Measurements from ENCODE around the gene TOP2B. TPM values are rescaled to one million over a fixed set of nuclear protein-coding genes. Genes with fewer than 3 reads are reported as not detected.

TOP2B gene
- polyA plus RNA-seq, 1 donor, result 120 TPM

DNA sequence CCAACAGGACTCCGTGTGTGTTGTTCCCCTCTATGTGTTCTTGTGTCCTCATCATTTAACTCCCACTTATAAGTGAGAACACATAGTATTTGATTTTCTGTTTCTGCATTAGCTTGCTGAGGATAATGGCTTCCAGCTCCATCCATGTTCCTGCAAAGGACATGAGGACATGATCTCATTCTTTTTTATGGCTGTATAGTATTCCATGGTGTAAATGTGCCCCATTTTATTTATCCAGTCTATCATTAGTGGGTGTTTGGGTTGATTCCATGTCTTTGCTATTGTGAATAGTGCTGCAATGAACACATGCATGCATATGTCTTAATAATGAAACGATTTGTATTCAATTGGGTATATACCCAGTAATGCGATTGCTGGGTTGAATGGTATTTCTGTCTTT, 28.5 kb upstream of the TOP2B start:
- no peak for DNase-seq
- WGBS (ENCODE audit: insufficient coverage, low lambda C conversion rate), result no CpG with 5 or more reads among the region's 3 CpGs
- Histone ChIP-seq H3K27me3 (ENCODE audit: control insufficient read depth, insufficient read depth, low read length) (no peaks in the 10 kb centered on the region), H3K4me3 (ENCODE audit: low read length) (no peak overlapping the region), H3K9me3 (ENCODE audit: control insufficient read depth, low read depth, low read length) (no peaks in the 10 kb centered on the region), H3K4me1 (ENCODE audit: control insufficient read depth, insufficient read depth, low read length) (no peaks in the 10 kb centered on the region), H3K36me3 (ENCODE audit: control insufficient read depth, insufficient read depth, low read length) (no peaks in the 10 kb centered on the region), H3K27ac (ENCODE audit: low read length) (no peak overlapping the region)

DNA sequence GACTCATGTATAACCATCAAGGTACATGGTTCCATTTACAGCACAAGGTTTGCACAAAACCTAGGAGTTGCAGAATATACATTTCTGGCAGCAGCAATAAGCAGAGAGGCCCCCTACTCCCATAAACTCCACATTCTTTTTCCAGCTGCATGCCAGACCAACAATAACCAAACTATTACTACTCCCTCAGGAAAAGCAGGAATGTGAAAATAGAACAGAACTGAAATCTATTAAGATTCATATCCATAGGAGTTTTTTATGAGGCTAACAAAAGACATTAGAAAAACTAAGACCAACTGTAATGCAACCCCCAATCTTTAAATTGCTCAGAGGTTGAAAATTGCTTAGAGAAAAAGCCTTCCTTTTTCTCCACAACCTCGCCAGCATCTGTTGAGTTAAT, 27.6 kb upstream of the TOP2B start:
- Histone ChIP-seq H3K36me3 (ENCODE audit: control insufficient read depth, insufficient read depth, low read length) (no peaks in the 10 kb centered on the region), H3K4me3 (ENCODE audit: low read length) (no peak overlapping the region), H3K27ac (ENCODE audit: low read length) (no peak overlapping the region), H3K27me3 (ENCODE audit: control insufficient read depth, insufficient read depth, low read length) (no peaks in the 10 kb centered on the region), H3K9me3 (ENCODE audit: control insufficient read depth, low read depth, low read length) (no peaks in the 10 kb centered on the region), H3K4me1 (ENCODE audit: control insufficient read depth, insufficient read depth, low read length) (no peaks in the 10 kb centered on the region)
- WGBS (ENCODE audit: insufficient coverage, low lambda C conversion rate), result no CpG with 5 or more reads among the region's 1 CpG
- no peak for DNase-seq

DNA sequence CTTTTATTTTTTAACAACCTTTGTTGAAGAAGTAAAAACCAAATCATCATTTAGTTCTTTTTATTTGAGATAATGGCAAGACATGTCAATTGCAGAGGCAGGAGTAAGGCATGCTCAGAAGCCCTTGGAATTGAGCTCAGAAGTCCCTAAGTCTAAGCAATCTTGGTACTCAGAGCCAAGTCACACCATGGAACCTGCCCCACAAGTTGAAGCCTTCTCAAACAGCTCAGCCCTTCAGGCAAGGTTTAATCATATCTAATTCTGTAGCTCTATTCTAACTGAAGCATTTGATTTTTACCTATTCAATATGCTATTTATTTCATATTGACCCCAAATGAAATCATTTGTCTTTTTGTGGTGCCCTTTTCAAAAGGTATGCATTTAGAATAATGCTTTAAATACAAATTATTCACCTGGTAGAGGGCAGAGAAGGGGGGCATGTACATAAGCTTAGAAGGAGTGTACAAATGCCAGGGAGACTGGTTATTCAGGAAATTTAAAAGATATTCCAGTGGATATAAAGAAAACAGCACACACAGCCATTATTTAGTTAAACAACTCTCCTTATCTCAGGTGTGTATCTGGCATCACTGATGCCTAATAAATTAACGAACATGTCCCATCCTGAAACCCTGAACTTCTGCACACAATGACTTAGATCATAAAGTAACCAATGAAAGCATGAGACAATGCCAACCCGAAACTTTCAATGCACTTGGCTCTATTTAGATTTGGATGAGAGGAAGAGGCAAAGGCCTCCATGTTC, 26.2 kb upstream of the TOP2B start:
- 67% methylated on average over 1 of the region's 2 CpGs for WGBS (ENCODE audit: insufficient coverage, low lambda C conversion rate)
- DNase-seq, result no peak
- no peak overlapping the region for H3K27ac ChIP-seq (ENCODE audit: low read length)
- no peak overlapping the region for H3K4me3 ChIP-seq (ENCODE audit: low read length)
- H3K9me3 ChIP-seq (ENCODE audit: control insufficient read depth, low read depth, low read length), result no peaks in the 10 kb centered on the region
- H3K4me1 ChIP-seq (ENCODE audit: control insufficient read depth, insufficient read depth, low read length), result no peaks in the 10 kb centered on the region
- no peaks in the 10 kb centered on the region for H3K27me3 ChIP-seq (ENCODE audit: control insufficient read depth, insufficient read depth, low read length)
- no peaks in the 10 kb centered on the region for H3K36me3 ChIP-seq (ENCODE audit: control insufficient read depth, insufficient read depth, low read length)

DNA sequence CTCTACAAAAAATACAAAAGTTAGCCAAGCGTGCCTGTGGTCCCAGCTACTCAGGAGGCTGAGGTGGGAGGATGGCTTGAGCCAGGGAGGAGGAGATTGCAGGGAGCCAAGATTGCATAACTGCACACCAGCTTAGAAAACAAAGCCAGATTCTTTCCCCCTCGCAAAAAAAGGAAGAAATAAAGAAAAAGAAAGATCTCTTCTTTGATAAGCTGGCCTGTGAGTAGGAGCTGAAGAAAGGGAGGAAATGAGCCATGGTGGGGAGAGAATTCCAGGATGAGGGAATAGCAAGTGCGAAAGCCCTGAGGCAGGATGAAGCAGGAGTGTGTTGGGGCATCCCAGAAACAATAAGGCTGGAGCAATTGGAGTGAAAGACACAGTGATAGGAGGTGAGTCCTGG, 24.5 kb upstream of the TOP2B start:
- Histone ChIP-seq H3K4me3 (ENCODE audit: low read length) (no peak overlapping the region), H3K27ac (ENCODE audit: low read length) (no peak overlapping the region), H3K36me3 (ENCODE audit: control insufficient read depth, insufficient read depth, low read length) (no peaks in the 10 kb centered on the region), H3K9me3 (ENCODE audit: control insufficient read depth, low read depth, low read length) (no peaks in the 10 kb centered on the region), H3K27me3 (ENCODE audit: control insufficient read depth, insufficient read depth, low read length) (no peaks in the 10 kb centered on the region), H3K4me1 (ENCODE audit: control insufficient read depth, insufficient read depth, low read length) (no peaks in the 10 kb centered on the region)
- WGBS (ENCODE audit: insufficient coverage, low lambda C conversion rate), result 100% methylated on average over 1 of the region's 3 CpGs
- DNase-seq, result no peak

DNA sequence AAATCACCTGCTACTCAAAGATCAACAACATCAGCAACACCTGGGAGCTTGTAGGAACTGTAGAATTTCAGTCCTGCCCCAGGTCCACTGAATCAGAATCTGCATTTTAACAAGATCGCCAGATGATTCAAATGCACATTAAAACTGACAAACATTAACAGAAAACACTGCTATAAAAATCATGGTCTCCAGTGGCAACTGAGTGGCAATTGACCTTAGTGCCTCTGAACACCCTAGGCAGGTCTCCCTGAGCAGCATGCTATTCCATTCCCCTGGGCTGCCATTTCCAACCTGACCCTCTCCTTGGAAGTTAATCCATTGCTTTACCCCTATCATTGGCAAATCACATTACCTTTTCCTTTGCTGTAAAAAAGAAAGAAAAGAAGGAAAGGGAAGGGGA, 23.0 kb upstream of the TOP2B start:
- DNase-seq, result no peak
- WGBS (ENCODE audit: insufficient coverage, low lambda C conversion rate), result no CpG with 5 or more reads among the region's 1 CpG
- H3K4me3 ChIP-seq (ENCODE audit: low read length), result no peak overlapping the region
- no peaks in the 10 kb centered on the region for H3K27me3 ChIP-seq (ENCODE audit: control insufficient read depth, insufficient read depth, low read length)
- no peaks in the 10 kb centered on the region for H3K9me3 ChIP-seq (ENCODE audit: control insufficient read depth, low read depth, low read length)
- H3K27ac ChIP-seq (ENCODE audit: low read length), result no peak overlapping the region
- H3K4me1 ChIP-seq (ENCODE audit: control insufficient read depth, insufficient read depth, low read length), result no peaks in the 10 kb centered on the region
- no peaks in the 10 kb centered on the region for H3K36me3 ChIP-seq (ENCODE audit: control insufficient read depth, insufficient read depth, low read length)

DNA sequence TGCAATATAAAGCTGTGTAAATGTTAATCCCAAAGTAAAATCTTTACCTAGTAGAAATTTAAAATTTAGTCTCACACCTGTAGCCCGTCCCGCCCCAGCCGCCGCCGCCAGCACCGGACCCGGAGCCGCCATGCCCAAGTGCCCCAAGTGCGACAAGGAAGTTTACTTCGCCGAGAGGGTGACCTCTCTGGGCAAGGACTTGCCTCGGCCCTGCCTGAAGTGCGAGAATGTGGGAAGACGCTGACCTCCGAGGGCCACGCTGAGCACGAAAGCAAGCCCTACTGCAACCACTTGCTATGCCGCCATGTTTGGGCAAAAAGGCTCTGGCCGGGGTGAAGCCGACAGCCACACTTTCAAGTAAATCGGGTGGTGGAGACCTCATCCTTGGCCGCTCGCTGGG, 22.1 kb upstream of the TOP2B start:
- DNase-seq, result no peak
- Histone ChIP-seq H3K36me3 (ENCODE audit: control insufficient read depth, insufficient read depth, low read length) (no peaks in the 10 kb centered on the region), H3K27me3 (ENCODE audit: control insufficient read depth, insufficient read depth, low read length) (no peaks in the 10 kb centered on the region), H3K27ac (ENCODE audit: low read length) (no peak overlapping the region), H3K4me1 (ENCODE audit: control insufficient read depth, insufficient read depth, low read length) (no peaks in the 10 kb centered on the region), H3K9me3 (ENCODE audit: control insufficient read depth, low read depth, low read length) (no peaks in the 10 kb centered on the region), H3K4me3 (ENCODE audit: low read length) (no peak overlapping the region)
- WGBS (ENCODE audit: insufficient coverage, low lambda C conversion rate), result no CpG with 5 or more reads among the region's 23 CpGs

DNA sequence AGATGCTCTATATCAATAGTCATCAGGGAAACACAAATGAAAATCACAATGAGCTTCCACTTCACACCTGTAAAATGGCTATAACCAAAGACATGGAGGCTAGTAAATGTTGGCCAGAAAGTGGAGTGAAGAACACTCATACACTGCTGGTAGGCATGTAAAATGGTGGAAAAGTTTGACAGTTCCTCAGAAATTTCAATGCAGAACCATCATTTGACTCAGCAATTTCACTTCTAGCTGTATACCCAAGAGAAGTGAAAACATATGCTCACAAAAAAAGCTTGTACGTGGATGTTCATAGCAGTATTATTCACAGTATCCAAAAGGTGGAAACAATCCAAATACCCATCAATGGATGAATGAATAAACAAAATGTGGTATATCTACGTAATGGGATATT, 19.2 kb upstream of the TOP2B start:
- H3K4me1 ChIP-seq (ENCODE audit: control insufficient read depth, insufficient read depth, low read length), result no peaks in the 10 kb centered on the region
- H3K27me3 ChIP-seq (ENCODE audit: control insufficient read depth, insufficient read depth, low read length), result no peaks in the 10 kb centered on the region
- no peak for DNase-seq
- no peak overlapping the region for H3K27ac ChIP-seq (ENCODE audit: low read length)
- H3K4me3 ChIP-seq (ENCODE audit: low read length), result no peak overlapping the region
- H3K36me3 ChIP-seq (ENCODE audit: control insufficient read depth, insufficient read depth, low read length), result no peaks in the 10 kb centered on the region
- 90% methylated on average over 2 of the region's 2 CpGs for WGBS (ENCODE audit: insufficient coverage, low lambda C conversion rate)
- no peaks in the 10 kb centered on the region for H3K9me3 ChIP-seq (ENCODE audit: control insufficient read depth, low read depth, low read length)

DNA sequence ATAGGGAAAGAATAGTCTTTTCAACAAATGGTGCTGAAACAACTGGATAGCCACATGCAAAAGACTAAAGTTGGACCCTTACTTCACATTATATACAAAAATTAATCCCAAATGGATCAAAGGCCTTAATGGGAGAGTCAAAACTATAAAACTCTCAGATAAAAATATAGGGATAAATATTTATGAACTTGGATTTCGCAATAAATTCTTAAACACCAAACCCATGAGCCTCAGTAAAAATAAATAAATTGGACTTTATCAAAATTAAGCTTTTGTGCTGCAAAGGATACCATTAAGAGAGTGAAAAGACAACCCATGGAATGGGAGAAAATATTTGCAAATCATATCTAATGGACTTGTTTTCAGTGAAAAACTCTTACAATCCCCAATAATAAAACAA, 18.7 kb upstream of the TOP2B start:
- 80% methylated on average over 1 of the region's 1 CpG for WGBS (ENCODE audit: insufficient coverage, low lambda C conversion rate)
- H3K4me1 ChIP-seq (ENCODE audit: control insufficient read depth, insufficient read depth, low read length), result no peaks in the 10 kb centered on the region
- H3K27ac ChIP-seq (ENCODE audit: low read length), result no peak overlapping the region
- H3K9me3 ChIP-seq (ENCODE audit: control insufficient read depth, low read depth, low read length), result no peaks in the 10 kb centered on the region
- H3K36me3 ChIP-seq (ENCODE audit: control insufficient read depth, insufficient read depth, low read length), result no peaks in the 10 kb centered on the region
- H3K4me3 ChIP-seq (ENCODE audit: low read length), result no peak overlapping the region
- no peak for DNase-seq
- H3K27me3 ChIP-seq (ENCODE audit: control insufficient read depth, insufficient read depth, low read length), result no peaks in the 10 kb centered on the region

DNA sequence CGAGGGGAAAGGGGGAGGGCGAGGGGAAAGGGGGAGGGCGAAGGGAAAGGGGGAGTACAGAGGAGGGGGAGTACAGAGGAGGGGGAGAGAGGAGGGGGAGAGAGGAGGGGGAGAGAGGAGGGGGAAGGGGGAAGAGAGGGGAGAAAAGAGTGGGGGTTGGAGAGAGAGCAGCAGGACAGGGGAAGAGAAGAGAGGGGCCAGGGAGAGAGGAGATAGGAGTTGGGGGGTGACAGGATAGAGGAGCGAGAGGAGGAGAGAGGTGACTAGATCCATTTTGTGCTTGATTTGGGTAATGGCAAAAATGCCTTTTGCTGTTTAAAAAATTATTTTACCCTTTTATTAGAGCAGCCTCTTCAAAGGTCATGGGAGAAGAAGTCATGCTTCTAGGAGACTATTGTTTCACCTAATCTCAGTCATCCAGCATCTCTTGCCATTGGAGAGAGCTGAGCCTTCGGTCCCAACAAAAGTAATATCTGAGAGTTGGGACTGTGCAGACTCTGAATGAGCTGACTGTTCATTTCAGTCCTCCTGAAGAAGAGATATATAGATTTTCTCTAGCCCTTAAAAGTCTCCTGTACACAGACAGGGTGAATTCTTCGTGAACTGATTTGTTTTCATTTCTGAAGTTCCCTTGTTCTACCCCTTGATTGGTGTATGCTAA, 15.1 kb upstream of the TOP2B start:
- WGBS (ENCODE audit: insufficient coverage, low lambda C conversion rate), result 100% methylated on average over 1 of the region's 6 CpGs
- no peak overlapping the region for H3K4me3 ChIP-seq (ENCODE audit: low read length)
- H3K27me3 ChIP-seq (ENCODE audit: control insufficient read depth, insufficient read depth, low read length), result no peaks in the 10 kb centered on the region
- H3K9me3 ChIP-seq (ENCODE audit: control insufficient read depth, low read depth, low read length), result no peaks in the 10 kb centered on the region
- DNase-seq, result no peak
- H3K4me1 ChIP-seq (ENCODE audit: control insufficient read depth, insufficient read depth, low read length), result no peaks in the 10 kb centered on the region
- H3K27ac ChIP-seq (ENCODE audit: low read length), result no peak overlapping the region
- H3K36me3 ChIP-seq (ENCODE audit: control insufficient read depth, insufficient read depth, low read length), result no peaks in the 10 kb centered on the region

DNA sequence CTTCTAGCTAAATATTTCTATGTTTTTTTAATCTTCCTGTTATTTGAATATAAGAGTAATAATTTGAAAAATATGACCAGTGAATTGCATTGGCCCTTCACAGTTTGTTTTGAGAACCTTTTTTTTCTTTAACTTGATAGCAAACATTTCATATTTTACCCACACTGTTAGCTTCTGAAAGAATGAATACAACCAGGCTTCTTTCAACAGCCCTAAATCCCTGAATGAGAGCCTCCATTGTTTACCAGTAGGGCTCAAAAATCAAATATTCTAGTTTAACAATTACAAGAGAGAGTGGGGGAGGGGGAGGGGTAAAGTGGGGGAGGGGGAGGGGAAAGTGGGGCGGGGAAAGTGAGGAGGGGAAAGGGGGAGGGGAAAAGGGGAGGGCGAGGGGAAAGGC, 14.5 kb upstream of the TOP2B start:
- Histone ChIP-seq H3K4me1 (ENCODE audit: control insufficient read depth, insufficient read depth, low read length) (no peaks in the 10 kb centered on the region), H3K9me3 (ENCODE audit: control insufficient read depth, low read depth, low read length) (peaks cover under 1% of the 10 kb centered on the region), H3K27me3 (ENCODE audit: control insufficient read depth, insufficient read depth, low read length) (no peaks in the 10 kb centered on the region), H3K27ac (ENCODE audit: low read length) (no peak overlapping the region), H3K36me3 (ENCODE audit: control insufficient read depth, insufficient read depth, low read length) (no peaks in the 10 kb centered on the region), H3K4me3 (ENCODE audit: low read length) (no peak overlapping the region)
- no CpG with 5 or more reads among the region's 2 CpGs for WGBS (ENCODE audit: insufficient coverage, low lambda C conversion rate)
- DNase-seq, result no peak

DNA sequence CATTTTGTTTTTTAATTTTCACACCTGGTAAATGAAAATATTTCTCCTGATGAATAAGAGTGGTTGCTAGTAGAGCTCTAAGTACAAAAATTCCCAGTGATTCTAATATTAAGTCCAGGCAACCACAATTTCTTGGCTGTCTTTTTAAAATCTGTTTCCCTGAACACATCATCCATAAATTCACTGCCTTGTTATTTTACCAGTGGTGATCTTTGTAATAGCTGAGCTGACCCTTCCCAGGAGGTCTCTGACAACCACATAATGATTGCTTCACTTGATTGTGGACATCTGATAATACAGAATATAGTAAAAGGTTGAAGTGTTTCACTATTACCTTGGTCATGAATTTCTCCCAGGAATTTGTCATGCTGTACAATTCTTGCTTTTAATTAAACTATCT, 13.9 kb upstream of the TOP2B start:
- no peak for DNase-seq
- Histone ChIP-seq H3K4me1 (ENCODE audit: control insufficient read depth, insufficient read depth, low read length) (no peaks in the 10 kb centered on the region), H3K27me3 (ENCODE audit: control insufficient read depth, insufficient read depth, low read length) (no peaks in the 10 kb centered on the region), H3K9me3 (ENCODE audit: control insufficient read depth, low read depth, low read length) (peaks cover 6% of the 10 kb centered on the region), H3K36me3 (ENCODE audit: control insufficient read depth, insufficient read depth, low read length) (no peaks in the 10 kb centered on the region), H3K4me3 (ENCODE audit: low read length) (no peak overlapping the region), H3K27ac (ENCODE audit: low read length) (no peak overlapping the region)

Data from large intestine (tissue), 3 donors.